ENCODE data around the gene CLIC5. TPM values are rescaled to one million over a fixed set of nuclear protein-coding genes. Genes with fewer than 3 reads are reported as not detected.

CLIC5 gene
- total RNA-seq, 1 experiment from 2014 or later = 0.20 TPM

DNA sequence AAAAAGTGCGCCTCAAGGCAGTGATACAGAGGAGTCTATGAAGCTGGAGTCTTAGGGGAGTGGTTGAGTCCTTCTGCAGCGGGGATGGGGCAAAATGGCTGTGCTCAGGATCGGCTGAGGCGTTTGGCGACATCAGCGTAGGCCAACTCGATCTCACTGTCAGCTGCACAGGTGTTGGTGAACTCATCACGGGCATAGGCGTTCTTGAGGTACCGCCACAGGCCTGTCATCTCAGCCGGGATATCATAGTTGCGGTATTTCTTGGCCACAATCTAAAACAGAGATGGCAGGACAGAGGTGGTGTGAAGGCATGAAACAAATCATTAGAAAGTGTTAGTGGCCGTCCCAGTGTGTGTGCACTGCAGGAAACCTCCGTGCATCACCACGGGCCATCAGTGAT, 112.7 kb downstream of the CLIC5 start:
- Histone ChIP-seq H2BK120ac (ENCODE audit: low read depth, low read length, poor library complexity, severe bottlenecking) (no peak overlapping the region), H2AK5ac (ENCODE audit: insufficient read length, low read length) (no peak overlapping the region), H3K79me2 (ENCODE audit: insufficient read depth, low read length) (no peaks in the 10 kb centered on the region), H3K18ac (ENCODE audit: insufficient read length, low read depth, low read length) (no peak overlapping the region), H3K9ac (ENCODE audit: extremely low read depth, insufficient read length, low read length) (no peak overlapping the region), H2AFZ (ENCODE audit: low read length) (no peak overlapping the region), H2BK12ac (ENCODE audit: insufficient read length, low read depth, low read length) (no peak overlapping the region), H3K4ac (ENCODE audit: low read depth, low read length) (no peak overlapping the region), H4K8ac (replicated peaks; ENCODE audit: insufficient read length, low read depth, low read length) (no peak overlapping the region), H4K5ac (ENCODE audit: insufficient read length, low read depth, low read length) (no peak overlapping the region), H3K23ac (ENCODE audit: insufficient read length, low read depth, low read length) (no peak overlapping the region), H3K4me1 (ENCODE audit: insufficient read depth, low read length) (peaks cover 7% of the 10 kb centered on the region; the same call in 1 of the 2 replicates), H3K9me3 (ENCODE audit: control insufficient read depth, low read depth, low read length) (no peaks in the 10 kb centered on the region), H3K56ac (ENCODE audit: insufficient read length, low read depth, low read length) (no peak overlapping the region), H2BK20ac (ENCODE audit: low read depth, low read length, poor library complexity, severe bottlenecking) (no peak overlapping the region), H3K23me2 (ENCODE audit: insufficient read length, low read depth, low read length, poor library complexity, severe bottlenecking) (no peaks in the 10 kb centered on the region), H3K27ac (ENCODE audit: insufficient read length, low read depth, low read length) (no peak overlapping the region), H3K4me2 (ENCODE audit: insufficient read depth, insufficient read length, low read length) (no peak overlapping the region), H3K79me1 (ENCODE audit: insufficient read depth, low read depth, low read length, poor library complexity, severe bottlenecking) (no peaks in the 10 kb centered on the region), H4K91ac (ENCODE audit: insufficient read length, low read depth, low read length) (no peak overlapping the region), H3T11ph (ENCODE audit: low read length) (no peak overlapping the region), H4K20me1 (ENCODE audit: control insufficient read depth, insufficient read depth, insufficient read length) (no peaks in the 10 kb centered on the region), H2BK5ac (ENCODE audit: insufficient read length, low read length) (no peak overlapping the region), H3K14ac (ENCODE audit: insufficient read depth, low read length) (no peak overlapping the region), H2BK15ac (ENCODE audit: low read depth, low read length) (no peak overlapping the region), H3K27me3 (ENCODE audit: insufficient read depth, low read length) (no peaks in the 10 kb centered on the region)
- peaks cover 46% of the 10 kb centered on the region for H3K27me3 Mint-ChIP-seq (ENCODE audit: low read depth)
- H3K27ac Mint-ChIP-seq = no peak overlapping the region; a peak in 1 of 7 replicates
- DNase-seq = no peak
- H3K4me3 Mint-ChIP-seq = no peak overlapping the region; a peak in 1 of 5 replicates
- no CpG with 5 or more reads among the region's 15 CpGs for WGBS (ENCODE audit: extremely low coverage, insufficient read length, low lambda C conversion rate)
- H3K36me3 Mint-ChIP-seq (ENCODE audit: insufficient read depth in 1 of 3, low read depth in 3 of 3) = peaks cover 0 to under 1% (median 0%) of the 10 kb centered on the region in 3 experiments; a peak in 2 of 7 replicates
- H3K4me1 Mint-ChIP-seq = peaks cover 39 to 45% of the 10 kb centered on the region in 2 experiments
- TF ChIP-seq, protein P1, sequence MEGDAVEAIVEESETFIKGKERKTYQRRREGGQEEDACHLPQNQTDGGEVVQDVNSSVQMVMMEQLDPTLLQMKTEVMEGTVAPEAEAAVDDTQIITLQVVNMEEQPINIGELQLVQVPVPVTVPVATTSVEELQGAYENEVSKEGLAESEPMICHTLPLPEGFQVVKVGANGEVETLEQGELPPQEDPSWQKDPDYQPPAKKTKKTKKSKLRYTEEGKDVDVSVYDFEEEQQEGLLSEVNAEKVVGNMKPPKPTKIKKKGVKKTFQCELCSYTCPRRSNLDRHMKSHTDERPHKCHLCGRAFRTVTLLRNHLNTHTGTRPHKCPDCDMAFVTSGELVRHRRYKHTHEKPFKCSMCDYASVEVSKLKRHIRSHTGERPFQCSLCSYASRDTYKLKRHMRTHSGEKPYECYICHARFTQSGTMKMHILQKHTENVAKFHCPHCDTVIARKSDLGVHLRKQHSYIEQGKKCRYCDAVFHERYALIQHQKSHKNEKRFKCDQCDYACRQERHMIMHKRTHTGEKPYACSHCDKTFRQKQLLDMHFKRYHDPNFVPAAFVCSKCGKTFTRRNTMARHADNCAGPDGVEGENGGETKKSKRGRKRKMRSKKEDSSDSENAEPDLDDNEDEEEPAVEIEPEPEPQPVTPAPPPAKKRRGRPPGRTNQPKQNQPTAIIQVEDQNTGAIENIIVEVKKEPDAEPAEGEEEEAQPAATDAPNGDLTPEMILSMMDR (conservative IDR thresholded peaks at IDR 0.05) = no peak
- H3K9me3 Mint-ChIP-seq = peaks cover 6% of the 10 kb centered on the region in 2 experiments

Data from H9 (cell line).